NCI-H748 treated with DMSO at 0.1 percent for 48 hours (cell line): Measurements from ENCODE around the gene NPBWR2.
"Not testable (repeated sequence)": the region's sequence is repeated elsewhere in the genome, so short reads cannot be mapped to it uniquely, and the experiment has no call there.

Source experiments
- DNase-seq: peaks from one replicate; lab custom pipeline; 2025; lab: John Stamatoyannopoulos, UW

NPBWR2 gene

GRCh38 chr20:64103871-64104666 is 3.3 kb downstream of the NPBWR2 start:
- no peak for DNase-seq

GRCh38 chr20:64102647-64103354 is 4.6 kb downstream of the NPBWR2 start:
- DNase-seq: peak; percentile 23

GRCh38 chr20:64101731-64102621 is 5.4 kb downstream of the NPBWR2 start:
- peak; percentile 6 for DNase-seq

GRCh38 chr20:64100946-64101688 is 6.2 kb downstream of the NPBWR2 start:
- no peak for DNase-seq

GRCh38 chr20:64100566-64100888 is 6.8 kb downstream of the NPBWR2 start:
- DNase-seq: no peak

GRCh38 chr20:64099880-64100565 is 7.3 kb downstream of the NPBWR2 start:
- DNase-seq: no peak

GRCh38 chr20:64099086-64099786 is 8.1 kb downstream of the NPBWR2 start:
- no peak for DNase-seq

- DNase-seq: no peak
Observed at GRCh38 chr20:64098471-64099013, 8.8 kb downstream of the NPBWR2 start.

GRCh38 chr20:64096535-64096934 is 10.8 kb downstream of the NPBWR2 start:
- no peak for DNase-seq

GRCh38 chr20:64095927-64096326 is 11.4 kb downstream of the NPBWR2 start:
- no peak for DNase-seq

GRCh38 chr20:64095455-64095854 is 11.9 kb downstream of the NPBWR2 start:
- DNase-seq: no peak

- DNase-seq: no peak
Observed at GRCh38 chr20:64093013-64093503, 14.3 kb downstream of the NPBWR2 start.

GRCh38 chr20:64092258-64093012 is 14.9 kb downstream of the NPBWR2 start:
- DNase-seq: no peak

GRCh38 chr20:64091770-64092169 is 15.6 kb downstream of the NPBWR2 start:
- DNase-seq: no peak

GRCh38 chr20:64091340-64091739 is 16.0 kb downstream of the NPBWR2 start:
- DNase-seq: no peak

- DNase-seq: no peak
Observed at GRCh38 chr20:64090165-64090564, 17.2 kb downstream of the NPBWR2 start.

GRCh38 chr20:64088586-64088985 is 18.8 kb downstream of the NPBWR2 start:
- DNase-seq: not testable (repeated sequence)

GRCh38 chr20:64087226-64087825 is 20.0 kb downstream of the NPBWR2 start:
- not testable (repeated sequence) for DNase-seq

- DNase-seq: no peak
Observed at GRCh38 chr20:64086801-64087200, 20.6 kb downstream of the NPBWR2 start.
